D721Med (cell line): Measurements from ENCODE around the gene ARHGEF38.

Experiments used
- DNase-seq: peaks from one replicate; pipeline ENCODE4 v3.0.0; 2011; ENCODE audit warnings: low spot score; ENCODE audit not compliant: insufficient read length
- FAIRE-seq: peaks from 2 replicates; lab custom pipeline; 2011; peaks lifted over from hg19 to GRCh38; lab: Jason Lieb, UNC
- TF ChIP-seq, protein P1 (sequence below): IDR thresholded peaks from 2 replicates; pipeline ENCODE4 v1.5.1; 2012; ENCODE audit warnings: mild to moderate bottlenecking, control low read depth; ENCODE audit not compliant: insufficient read depth; ENCODE audit errors: missing control alignments

ARHGEF38 gene

GRCh38 chr4:105631818-105632400, 79.5 kb downstream of the ARHGEF38 start:
- no peak for DNase-seq
- TF ChIP-seq, protein P1, sequence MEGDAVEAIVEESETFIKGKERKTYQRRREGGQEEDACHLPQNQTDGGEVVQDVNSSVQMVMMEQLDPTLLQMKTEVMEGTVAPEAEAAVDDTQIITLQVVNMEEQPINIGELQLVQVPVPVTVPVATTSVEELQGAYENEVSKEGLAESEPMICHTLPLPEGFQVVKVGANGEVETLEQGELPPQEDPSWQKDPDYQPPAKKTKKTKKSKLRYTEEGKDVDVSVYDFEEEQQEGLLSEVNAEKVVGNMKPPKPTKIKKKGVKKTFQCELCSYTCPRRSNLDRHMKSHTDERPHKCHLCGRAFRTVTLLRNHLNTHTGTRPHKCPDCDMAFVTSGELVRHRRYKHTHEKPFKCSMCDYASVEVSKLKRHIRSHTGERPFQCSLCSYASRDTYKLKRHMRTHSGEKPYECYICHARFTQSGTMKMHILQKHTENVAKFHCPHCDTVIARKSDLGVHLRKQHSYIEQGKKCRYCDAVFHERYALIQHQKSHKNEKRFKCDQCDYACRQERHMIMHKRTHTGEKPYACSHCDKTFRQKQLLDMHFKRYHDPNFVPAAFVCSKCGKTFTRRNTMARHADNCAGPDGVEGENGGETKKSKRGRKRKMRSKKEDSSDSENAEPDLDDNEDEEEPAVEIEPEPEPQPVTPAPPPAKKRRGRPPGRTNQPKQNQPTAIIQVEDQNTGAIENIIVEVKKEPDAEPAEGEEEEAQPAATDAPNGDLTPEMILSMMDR = peak; percentile 17
- FAIRE-seq = no peak

DNA sequence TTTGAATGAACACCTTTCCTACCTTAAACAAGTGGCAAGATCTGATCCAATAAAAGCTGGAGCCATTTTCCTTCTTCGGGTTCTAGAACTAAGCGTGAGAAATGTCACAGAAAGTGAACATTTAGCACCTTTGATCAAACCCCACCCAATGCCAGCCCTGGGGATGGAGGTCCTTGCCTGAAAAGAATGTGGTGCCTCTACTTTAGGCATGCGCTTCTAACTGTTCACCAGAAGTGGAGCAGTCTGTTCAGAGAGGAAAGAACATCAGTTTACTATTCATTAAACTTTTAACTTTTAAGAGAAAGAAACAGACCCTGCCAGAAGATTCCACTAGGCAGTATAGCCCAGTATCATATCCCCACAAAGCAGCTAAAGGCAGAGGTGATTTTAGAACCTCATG, 80.2 kb downstream of the ARHGEF38 start:
- DNase-seq = no peak
- TF ChIP-seq, protein P1 = no peak
- FAIRE-seq = no peak

- TF ChIP-seq, protein P1 = no peak
- FAIRE-seq = no peak
- no peak for DNase-seq
Measured at GRCh38 chr4:105633241-105633640, 80.8 kb downstream of the ARHGEF38 start.

GRCh38 chr4:105634402-105635080, 82.1 kb downstream of the ARHGEF38 start:
- TF ChIP-seq, protein P1 = no peak
- DNase-seq (no peak), FAIRE-seq (no peak)

DNA sequence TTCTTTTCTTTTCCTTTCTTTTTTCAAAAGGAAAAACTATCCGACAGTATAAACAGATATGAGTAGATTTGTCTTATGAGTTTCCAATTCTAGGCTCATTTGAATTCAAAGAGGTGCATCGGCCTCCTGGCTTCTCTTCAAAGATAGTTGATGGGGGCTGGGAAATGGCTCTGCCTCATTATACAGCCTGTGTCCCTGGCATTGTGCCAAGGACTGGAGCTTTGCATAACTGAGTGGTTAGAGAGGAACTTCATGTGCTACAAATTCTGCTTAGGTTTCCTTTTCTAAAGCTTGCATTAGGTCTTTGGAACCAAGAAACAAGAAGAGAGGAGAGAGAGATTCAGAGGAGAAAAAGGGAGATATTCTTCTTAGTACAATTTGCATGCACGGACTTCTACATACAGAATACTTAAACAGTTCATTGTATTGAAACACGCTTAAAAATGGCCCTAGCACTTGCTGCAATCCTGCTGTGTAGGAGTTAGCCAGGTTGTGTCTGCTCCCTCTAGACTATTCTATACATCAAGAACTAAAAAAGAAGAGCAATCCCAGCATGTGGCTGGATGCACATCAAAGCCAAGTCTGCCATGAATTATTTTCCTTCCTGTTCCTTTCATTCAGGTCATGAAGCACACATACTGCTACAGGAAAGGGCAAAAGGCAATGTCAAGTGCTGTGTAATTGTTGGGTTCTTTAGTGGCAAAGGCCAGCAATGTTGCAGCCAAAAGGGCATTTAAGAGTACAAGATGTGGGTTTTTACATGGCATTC, 85.2 kb downstream of the ARHGEF38 start:
- TF ChIP-seq, protein P1 = no peak
- DNase-seq (no peak), FAIRE-seq (no peak)

DNA sequence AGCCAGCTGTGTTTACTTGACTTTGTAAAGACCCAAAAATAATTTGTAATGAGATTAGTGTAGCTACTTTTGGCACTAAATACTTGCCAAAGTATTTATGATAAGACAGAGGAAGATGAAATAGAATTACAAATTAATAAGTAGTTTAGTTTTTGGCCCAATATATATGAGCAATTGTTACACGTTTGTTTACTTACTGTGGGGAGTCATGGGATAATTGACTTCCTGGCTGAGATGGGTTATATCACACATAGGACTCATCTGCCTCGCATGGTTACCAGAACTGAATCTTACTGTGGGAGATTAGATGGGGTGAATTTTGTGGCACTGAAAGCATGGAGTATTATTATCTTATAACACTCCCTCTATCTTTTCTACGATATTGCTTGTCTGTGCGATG, 89.4 kb downstream of the ARHGEF38 start:
- TF ChIP-seq, protein P1 = no peak
- DNase-seq = no peak
- FAIRE-seq = no peak
